Stimulated activated CD4-positive, alpha-beta T cell treated with anti-CD3 and anti-CD28 coated beads, Interleukin-15, amount 100 ng/mL, for 48 hours (primary cell): Measurements from ENCODE around the gene ZMYND8.
A peak's percentile ranks its signal among the peaks of the same experiment; 100 is the strongest.
"Not testable (repeated sequence)": the region's sequence is repeated elsewhere in the genome, so short reads cannot be mapped to it uniquely, and the experiment has no call there.

Experiments used
- DNase-seq, 2 donors: peaks; one replicate each; pipeline ENCODE4 v3.0.0-alpha.2; 2020; ENCODE audit warnings: low read depth in 2 of 2

Gene ZMYND8

GRCh38 chr20:47204008-47204849, 152.3 kb downstream of the ZMYND8 start:
- no peak for DNase-seq

- no peak for DNase-seq
These were observed 153.5 kb downstream of the ZMYND8 start for GRCh38 chr20:47202733-47203667.

GRCh38 chr20:47201074-47201730, 155.3 kb downstream of the ZMYND8 start:
- DNase-seq = no peak

- no peak for DNase-seq
These were observed 157.4 kb downstream of the ZMYND8 start for GRCh38 chr20:47198996-47199552.

GRCh38 chr20:47198254-47198671, 158.2 kb downstream of the ZMYND8 start:
- DNase-seq = peak; percentile 50 to 59

- DNase-seq = peak; percentile 57 to 66
These were observed 160.1 kb downstream of the ZMYND8 start for GRCh38 chr20:47196091-47197081.

GRCh38 chr20:47195573-47195972, 160.9 kb downstream of the ZMYND8 start:
- DNase-seq = no peak

GRCh38 chr20:47191956-47192355, 164.5 kb downstream of the ZMYND8 start:
- no peak for DNase-seq

- DNase-seq = no peak
These were observed 165.3 kb downstream of the ZMYND8 start for GRCh38 chr20:47191074-47191673.

GRCh38 chr20:47189060-47189459, 167.4 kb downstream of the ZMYND8 start:
- DNase-seq = no peak

- no peak for DNase-seq
These were observed 168.0 kb downstream of the ZMYND8 start for GRCh38 chr20:47188540-47188939.

- no peak for DNase-seq
These were observed 168.9 kb downstream of the ZMYND8 start for GRCh38 chr20:47187450-47188195.

GRCh38 chr20:47183367-47183766, 173.1 kb downstream of the ZMYND8 start:
- no peak for DNase-seq

- peak in 1 of 2 donors; percentile 7 for DNase-seq
These were observed 175.2 kb downstream of the ZMYND8 start for GRCh38 chr20:47181056-47181862.

GRCh38 chr20:47179267-47179666, 177.2 kb downstream of the ZMYND8 start:
- DNase-seq = no peak

GRCh38 chr20:47178851-47179250, 177.6 kb downstream of the ZMYND8 start:
- no peak for DNase-seq

GRCh38 chr20:47178277-47178676, 178.2 kb downstream of the ZMYND8 start:
- DNase-seq = no peak

- not testable (repeated sequence) for DNase-seq
These were observed 180.3 kb downstream of the ZMYND8 start for GRCh38 chr20:47176217-47176616.
